ENCODE data around the gene PPP1R7. TPM values are rescaled to one million over a fixed set of nuclear protein-coding genes. Genes with fewer than 3 reads are reported as not detected.

The PPP1R7 gene
- total RNA-seq, 1 donor from 2014 or later, result 61.5 TPM

GRCh38 chr2:241110607-241111439, 39.4 kb upstream of the PPP1R7 start:
- intact Hi-C loops (cut with micrococcal nuclease), result no loop called here
- Histone ChIP-seq H3K9me3 (replicated peaks) (no peaks in the 10 kb centered on the region), H3K36me3 (no peaks in the 10 kb centered on the region), H3K27me3 (ENCODE audit: low read depth) (no peaks in the 10 kb centered on the region), H3K27ac (replicated peaks) (no peak overlapping the region), H3K4me1 (no peaks in the 10 kb centered on the region), H3K4me3 (no peak overlapping the region)
- TF ChIP-seq CTCF (IDR thresholded peaks at IDR 0.05; ENCODE audit: borderline replicate concordance), result no peak
- no peak for DNase-seq

DNA sequence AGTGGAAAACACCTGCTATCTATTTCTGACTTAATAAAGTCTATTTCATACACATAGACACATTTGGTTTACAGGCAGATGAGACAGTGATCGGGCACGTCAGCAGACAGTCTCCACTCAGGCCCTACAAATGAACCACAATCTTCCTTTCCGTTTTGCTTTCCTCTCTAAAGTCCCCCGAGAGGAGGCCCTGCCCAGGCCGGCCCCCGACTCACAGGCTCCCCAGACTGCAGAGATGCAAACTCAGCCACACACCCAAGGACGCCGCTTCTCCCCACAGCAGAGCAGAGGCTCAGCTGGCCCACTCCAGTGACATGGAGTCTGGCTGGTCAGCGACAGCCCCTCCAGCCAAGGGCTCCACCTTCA, 38.8 kb upstream of the PPP1R7 start:
- no peaks in the 10 kb centered on the region for H3K4me1 ChIP-seq
- H3K27ac ChIP-seq (replicated peaks), result no peak overlapping the region
- no peaks in the 10 kb centered on the region for H3K9me3 ChIP-seq (replicated peaks)
- no peak overlapping the region for H3K4me3 ChIP-seq
- intact Hi-C loops (cut with micrococcal nuclease), result no loop called here
- no peaks in the 10 kb centered on the region for H3K27me3 ChIP-seq (ENCODE audit: low read depth)
- no peak for DNase-seq
- no peak for TF ChIP-seq CTCF (IDR thresholded peaks at IDR 0.05; ENCODE audit: borderline replicate concordance)
- no peaks in the 10 kb centered on the region for H3K36me3 ChIP-seq

- Histone ChIP-seq H3K27me3 (ENCODE audit: low read depth) (no peaks in the 10 kb centered on the region), H3K36me3 (no peaks in the 10 kb centered on the region), H3K4me1 (no peaks in the 10 kb centered on the region), H3K27ac (replicated peaks) (no peak overlapping the region), H3K9me3 (replicated peaks) (no peaks in the 10 kb centered on the region), H3K4me3 (no peak overlapping the region)
- intact Hi-C loops (cut with micrococcal nuclease), result no loop called here
- no peak for TF ChIP-seq CTCF (IDR thresholded peaks at IDR 0.05; ENCODE audit: borderline replicate concordance)
- no peak for DNase-seq
These were observed 38.2 kb upstream of the PPP1R7 start for GRCh38 chr2:241112046-241112445.

- TF ChIP-seq CTCF (IDR thresholded peaks at IDR 0.05; ENCODE audit: borderline replicate concordance), result no peak
These were observed 37.7 kb upstream of the PPP1R7 start for GRCh38 chr2:241112592-241112991.

GRCh38 chr2:241114836-241115235, 35.4 kb upstream of the PPP1R7 start:
- Histone ChIP-seq H3K27ac (replicated peaks) (no peak overlapping the region), H3K4me1 (no peaks in the 10 kb centered on the region), H3K4me3 (no peak overlapping the region), H3K9me3 (replicated peaks) (no peaks in the 10 kb centered on the region), H3K27me3 (ENCODE audit: low read depth) (no peaks in the 10 kb centered on the region), H3K36me3 (no peaks in the 10 kb centered on the region)
- no peak for TF ChIP-seq CTCF (IDR thresholded peaks at IDR 0.05; ENCODE audit: borderline replicate concordance)
- intact Hi-C loops (cut with micrococcal nuclease), result no loop called here
- DNase-seq, result no peak

More at GRCh38 chr2:241112592-241112991, 37.7 kb upstream of the PPP1R7 start:
- no peak overlapping the region for H3K4me3 ChIP-seq
- no peaks in the 10 kb centered on the region for H3K27me3 ChIP-seq (ENCODE audit: low read depth)
- H3K4me1 ChIP-seq, result no peaks in the 10 kb centered on the region
- H3K36me3 ChIP-seq, result no peaks in the 10 kb centered on the region
- no peak overlapping the region for H3K27ac ChIP-seq (replicated peaks)
- intact Hi-C loops (cut with micrococcal nuclease), result no loop called here
- no peak for DNase-seq
- H3K9me3 ChIP-seq (replicated peaks), result no peaks in the 10 kb centered on the region
